Esophagus mucosa (tissue), 1 donor: ENCODE measurements around the gene MIB1. TPM values are rescaled to one million over a fixed set of nuclear protein-coding genes. Genes with fewer than 3 reads are reported as not detected.
"Not testable (repeated sequence)": the region's sequence is repeated elsewhere in the genome, so short reads cannot be mapped to it uniquely, and the experiment has no call there.

Experiments used
- ATAC-seq: fragments of 200-7000 bp; cut with Tn5 transposase; one replicate; pipeline ENCODE4 v1.9.1; 2020
- total RNA-seq: library from RNA; stranded (reverse); gene quantifications from one replicate; pipeline ENCODE4 v1.2.4, GENCODE V29; 2023
- donor health status: DM: yes; HTN: yes; CAD: no.

Gene MIB1
- total RNA-seq, result 23.8 TPM

DNA sequence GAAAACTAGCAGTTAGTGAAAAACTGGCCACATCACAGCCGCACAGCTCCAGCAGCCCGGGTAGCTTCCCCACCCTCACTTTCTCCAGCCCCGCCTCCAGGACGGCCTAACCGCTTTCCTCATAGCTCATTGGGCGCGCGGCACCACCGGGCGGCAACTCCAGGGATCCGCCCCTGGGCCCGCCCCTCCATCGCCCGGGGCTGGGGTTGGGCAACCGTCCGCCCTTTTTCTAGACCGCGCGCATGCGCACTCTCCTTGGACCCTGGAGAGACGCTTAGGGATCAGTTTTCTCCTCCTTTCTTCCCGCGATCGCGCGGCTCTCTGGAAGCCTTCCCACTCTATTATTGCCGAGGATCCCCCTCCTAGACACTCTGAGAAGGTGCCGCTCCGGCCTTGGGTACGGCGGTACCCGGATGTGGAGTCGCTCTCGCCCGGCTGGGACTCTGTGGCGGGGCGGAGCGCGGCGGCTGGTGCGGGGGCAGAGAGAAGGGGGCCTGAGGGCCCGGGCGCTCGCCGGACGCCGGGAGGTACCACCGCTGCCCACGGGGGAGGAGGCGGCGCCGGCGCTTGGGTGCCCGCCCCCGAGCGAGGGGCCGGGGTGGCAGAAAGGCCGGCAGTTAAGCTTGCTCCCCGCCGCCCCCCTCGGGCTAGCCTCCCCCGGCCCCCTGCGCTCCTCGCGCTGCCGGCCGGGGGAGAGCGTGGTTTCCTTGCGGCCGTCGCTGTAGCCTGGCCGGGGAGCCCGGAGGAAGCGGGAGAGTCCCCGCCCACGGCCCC lies at the start of gene MIB1:
TSS of gene MIB1 (plus strand) at position 255 of the 774 bp plus-strand sequence. CDS start 792 bp downstream, outside the sequence.
- ATAC-seq, result peak; percentile 100

DNA sequence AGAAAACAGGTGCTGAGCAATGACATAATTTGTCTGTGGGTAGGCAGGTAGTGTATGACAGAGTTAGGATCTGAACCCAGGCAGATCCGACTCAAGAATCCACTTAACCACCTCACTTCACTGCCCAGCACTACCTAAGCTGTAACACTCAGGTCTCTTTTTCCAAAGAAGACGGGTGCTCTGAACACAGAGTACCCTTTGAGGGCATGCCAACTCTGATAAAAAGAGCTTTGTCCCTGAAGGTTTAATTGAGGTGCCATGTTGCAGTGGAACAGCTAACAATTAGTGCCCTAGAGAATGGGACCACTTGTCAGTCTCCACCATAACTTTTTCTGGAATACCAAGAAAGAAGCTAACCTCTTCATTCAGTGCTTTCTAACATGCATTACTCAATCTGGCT lies 47.3 kb upstream of the MIB1 start:
- no peak for ATAC-seq

DNA sequence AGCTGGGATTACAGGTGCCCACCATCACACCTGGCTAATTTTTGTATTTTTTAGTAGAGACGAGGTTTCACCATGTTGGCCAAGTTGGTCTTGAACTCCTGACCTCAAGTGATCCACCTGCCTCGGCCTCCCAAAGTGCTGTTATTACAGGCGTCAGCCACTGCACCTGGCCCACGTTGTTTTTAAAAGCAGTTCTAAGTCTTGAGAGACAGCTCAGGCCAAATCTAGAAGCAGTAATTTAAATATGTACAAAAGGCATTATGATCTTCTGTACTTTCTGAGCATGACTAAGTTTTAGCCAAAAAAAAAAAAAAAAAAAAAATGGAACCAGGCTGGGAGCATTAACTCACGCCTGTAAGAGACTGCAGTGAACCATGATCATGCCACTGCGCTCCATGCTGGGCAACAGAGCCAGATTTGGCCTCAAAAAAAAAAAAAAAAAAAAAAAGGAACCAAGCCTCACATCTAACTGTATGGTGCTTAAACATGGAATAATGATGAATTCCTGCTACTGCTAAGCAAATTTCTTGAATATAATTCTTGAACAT lies 40.0 kb upstream of the MIB1 start:
- ATAC-seq, result no peak

DNA sequence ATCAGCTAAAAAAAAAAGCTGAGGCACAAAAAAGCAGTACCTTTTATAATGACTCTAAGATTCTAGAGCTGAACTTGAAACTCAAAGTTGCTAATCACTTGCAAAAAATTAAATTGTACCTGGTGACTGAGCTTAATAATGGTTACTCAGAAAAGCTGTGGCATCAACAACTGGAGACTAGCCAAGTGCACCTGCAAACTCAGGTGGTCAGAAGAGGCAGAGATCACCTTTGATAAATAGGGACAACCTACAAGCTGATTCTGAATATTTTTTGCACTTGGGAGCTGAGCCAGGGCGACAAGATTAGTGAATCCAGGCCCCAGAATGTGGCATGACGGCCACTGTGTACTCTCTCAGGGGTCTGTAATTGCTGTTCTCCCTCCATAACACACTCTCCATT lies 39.0 kb upstream of the MIB1 start:
- ATAC-seq, result no peak

DNA sequence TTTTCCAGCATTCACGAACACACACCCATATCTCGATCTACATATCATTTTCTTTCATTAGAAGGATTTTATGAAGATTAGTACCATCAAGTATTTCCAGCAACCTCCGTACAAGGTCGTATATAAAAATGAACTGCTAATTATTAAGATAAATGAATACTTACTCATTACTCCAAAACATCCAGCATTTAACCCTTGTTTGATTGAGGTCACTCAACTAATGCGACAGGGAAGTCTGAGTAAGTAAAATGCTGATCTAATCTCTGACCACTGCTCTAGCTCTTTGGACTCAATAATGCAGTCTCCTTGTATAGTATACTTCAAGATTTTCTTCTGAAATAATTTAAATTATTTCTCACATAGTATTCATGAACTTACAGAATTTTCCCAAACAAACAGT lies 38.0 kb upstream of the MIB1 start:
- no peak for ATAC-seq

DNA sequence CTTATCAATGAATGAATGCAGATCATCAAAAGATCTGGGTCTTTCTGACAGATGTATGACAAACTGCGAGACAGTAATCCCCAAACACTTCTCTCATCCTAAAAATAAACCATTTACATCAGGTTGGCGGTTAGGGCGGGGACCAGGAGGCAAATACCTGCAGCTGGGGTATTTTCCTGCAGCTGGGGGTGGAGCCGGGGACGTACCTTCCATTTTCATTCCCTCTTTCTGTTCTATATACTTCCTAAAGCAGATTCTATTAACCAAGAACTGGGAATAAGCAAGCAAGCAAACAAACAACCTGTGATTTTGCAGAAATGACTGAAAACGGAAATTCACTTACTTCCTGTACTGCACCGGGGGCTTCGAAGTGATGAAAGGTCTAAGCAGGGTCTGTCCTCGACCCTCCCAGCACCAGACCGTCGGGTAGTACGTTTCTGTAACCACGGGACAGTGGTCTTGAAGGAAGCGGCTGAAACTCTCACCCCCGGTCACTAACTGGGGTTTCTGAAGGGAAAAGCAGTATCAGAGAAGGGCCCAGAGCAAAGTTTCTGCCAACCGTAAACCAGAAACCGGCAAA lies 37.3 kb upstream of the MIB1 start:
- ATAC-seq, result no peak

DNA sequence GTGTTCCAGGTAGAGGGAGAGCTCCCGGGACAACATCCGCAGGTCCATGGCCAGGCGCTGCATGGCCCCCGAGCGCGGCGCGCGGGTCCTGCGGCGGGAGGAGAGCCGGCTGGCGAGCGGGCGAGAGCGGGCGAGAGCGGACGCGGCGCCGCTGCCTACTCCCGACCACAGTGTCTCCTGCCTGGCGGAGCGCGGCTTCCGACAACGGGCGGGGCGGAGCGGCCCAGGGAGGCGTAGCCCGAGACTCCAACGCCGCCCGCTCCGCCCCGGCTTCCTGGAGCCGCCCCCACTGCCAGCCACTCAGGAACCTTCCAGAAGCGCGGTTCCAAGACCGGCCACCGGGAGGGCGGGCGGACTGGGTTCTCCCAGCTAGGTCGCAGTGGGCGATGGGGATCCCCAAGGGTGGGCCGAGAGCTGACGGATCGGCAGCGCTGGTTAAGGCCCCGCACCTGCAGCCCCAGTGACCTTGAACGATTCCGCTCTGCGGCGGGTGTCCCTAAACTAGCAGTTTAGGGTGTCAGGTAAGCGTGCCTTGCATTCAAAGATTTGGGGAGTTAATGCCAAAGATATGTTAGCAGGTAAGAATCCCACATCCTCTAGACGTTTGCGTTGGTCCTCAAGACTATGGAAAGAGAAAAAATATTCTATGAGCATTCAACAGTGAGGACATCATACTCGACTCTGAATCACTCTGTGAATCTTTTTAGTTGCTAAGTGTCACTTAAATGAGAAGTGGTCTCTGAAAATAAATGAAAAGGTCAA lies 35.8 kb upstream of the MIB1 start, which contains the start of gene ABHD3:
TSS of gene ABHD3 (minus strand) at position 172 of the 762 bp plus-strand sequence. CDS start at position 63, 109 bp downstream.
- ATAC-seq, result peak; percentile 99

DNA sequence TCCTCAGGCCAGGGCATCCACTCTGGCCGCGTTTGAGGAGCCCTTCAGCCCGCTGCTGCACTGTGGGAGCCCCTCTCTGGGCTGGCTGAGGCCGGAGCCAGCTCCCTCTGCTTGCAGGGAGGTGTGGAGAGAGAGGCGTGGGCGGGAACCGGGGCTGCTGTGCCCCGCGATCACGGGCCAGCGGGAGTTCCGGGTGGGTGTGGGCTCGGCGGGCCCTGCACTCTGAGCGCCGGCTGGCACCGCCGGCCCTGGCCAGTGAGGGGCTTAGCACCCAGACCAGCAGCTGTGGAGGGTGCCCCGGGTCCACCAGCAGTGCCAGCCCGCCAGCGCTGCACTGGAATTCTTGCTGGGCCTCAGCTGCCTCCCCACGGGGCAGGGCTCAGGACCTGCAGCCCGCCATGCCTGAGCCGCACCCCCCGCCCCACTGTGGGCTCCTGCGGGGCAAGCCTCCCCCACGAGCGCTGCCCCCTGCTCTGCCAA lies 34.2 kb upstream of the MIB1 start:
- no peak for ATAC-seq

DNA sequence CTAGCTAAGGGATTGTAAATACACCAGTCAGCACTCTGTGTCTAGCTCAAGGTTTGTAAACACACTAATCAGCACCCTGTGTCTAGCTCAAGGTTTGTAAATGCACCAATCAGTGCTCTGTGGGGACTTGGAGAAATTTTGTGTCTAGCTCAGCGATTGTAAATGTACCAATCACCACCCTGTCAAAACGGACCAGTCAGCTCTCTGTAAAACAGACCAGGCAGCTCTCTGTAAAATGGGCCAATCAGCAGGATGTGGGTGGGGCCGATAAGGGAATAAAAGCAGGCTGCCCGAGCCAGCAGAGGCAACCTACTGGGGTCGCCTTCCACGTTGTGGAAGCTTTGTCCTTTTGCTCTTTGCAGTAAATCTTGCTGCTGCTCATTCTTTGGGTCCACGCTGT lies 33.5 kb upstream of the MIB1 start:
- ATAC-seq, result not testable (repeated sequence)

DNA sequence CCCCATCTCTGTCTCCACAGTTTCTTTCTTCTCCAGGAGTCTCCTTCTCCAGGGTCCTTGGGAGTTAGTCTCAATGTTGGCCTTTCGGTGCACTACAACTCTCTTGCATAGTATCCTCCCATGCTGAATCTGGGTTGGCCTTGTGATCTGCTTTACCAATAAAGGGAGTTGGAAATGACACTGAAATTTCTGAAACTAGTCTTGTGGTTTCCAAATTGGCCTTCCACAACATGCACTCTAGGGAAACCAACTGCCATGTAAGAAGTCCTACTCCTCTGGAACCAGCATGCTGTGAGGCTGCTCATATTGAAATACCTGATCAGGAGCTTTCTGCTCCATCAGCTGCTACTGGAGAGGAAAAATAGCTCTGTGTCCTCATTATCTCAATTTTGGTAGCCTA lies 26.1 kb upstream of the MIB1 start:
- no peak for ATAC-seq

DNA sequence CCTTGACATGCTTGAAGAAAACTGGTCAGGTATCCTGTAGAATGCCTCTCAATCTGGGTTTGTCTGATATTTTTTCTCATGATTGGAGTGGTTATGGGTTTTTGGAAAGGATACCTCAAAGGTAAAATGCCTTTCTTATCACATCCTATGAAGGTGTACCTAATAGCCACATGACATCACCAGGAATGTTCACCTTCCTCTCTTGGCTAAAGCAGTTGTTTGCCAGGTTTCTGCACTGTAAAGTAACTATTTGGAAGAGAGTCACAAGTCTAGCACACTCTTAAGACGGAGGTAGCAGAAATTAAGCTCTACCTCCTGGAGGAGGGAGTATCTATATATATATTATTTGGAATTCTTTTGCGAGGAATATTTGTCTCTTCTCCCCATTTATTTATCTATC lies 17.9 kb upstream of the MIB1 start:
- ATAC-seq, result no peak

DNA sequence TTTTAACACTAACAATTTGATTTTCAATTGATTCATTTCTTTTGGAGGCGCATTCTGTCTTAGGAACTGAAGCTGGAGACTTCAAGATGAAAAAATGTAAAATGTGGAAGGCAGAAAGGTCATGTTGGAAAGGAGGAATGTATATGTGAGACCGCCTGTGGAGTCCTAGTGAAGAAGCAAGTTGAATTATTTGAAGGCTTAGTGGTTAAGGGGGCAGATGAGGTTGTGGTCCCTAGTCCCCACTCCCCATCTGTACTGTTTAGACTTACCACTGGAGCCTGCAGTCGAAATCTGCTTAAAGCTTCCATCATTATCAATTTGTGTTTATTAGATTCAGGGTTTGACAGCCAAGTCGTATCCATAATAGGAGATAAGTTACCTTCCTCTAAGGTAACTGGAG lies 15.4 kb upstream of the MIB1 start:
- ATAC-seq, result no peak

DNA sequence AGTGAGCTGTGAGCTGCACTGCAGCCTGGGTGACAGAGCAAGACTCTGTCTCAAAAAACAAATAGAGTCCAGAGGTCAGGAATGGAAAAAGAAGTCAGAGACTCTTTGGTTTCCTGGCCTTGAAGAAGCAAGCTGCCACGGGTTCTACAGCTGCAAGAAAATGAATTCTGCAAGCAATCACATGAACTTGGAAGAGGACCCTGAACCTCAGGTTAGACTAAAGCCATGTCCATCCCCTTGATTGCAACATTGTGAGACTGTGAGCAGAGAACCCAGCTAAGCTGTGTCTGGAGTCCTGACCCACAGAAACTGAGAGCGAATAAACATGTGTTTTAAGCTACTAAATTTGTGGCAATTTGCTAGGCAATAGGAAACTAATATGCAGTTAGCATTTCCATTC lies 12.9 kb upstream of the MIB1 start:
- no peak for ATAC-seq

DNA sequence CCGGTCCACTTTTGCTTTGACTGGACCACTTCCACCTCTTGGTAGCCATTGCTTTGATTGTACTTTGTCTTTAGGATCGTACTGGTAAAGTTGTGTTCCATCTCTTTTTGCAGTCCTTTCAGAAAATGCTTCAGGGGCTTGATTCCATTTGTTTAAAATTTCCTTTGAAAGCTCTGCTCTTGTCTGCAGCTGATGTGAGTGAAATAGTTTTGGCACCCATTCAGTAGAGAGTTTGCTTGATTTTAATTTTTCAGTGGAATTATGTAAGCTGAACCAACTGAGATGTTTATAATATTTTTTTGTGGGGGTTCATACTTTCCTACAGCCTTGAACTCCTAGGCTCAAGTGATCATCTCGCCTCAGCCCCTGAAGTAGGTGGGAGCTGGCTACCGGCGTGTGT lies 7.6 kb upstream of the MIB1 start:
- ATAC-seq, result no peak

DNA sequence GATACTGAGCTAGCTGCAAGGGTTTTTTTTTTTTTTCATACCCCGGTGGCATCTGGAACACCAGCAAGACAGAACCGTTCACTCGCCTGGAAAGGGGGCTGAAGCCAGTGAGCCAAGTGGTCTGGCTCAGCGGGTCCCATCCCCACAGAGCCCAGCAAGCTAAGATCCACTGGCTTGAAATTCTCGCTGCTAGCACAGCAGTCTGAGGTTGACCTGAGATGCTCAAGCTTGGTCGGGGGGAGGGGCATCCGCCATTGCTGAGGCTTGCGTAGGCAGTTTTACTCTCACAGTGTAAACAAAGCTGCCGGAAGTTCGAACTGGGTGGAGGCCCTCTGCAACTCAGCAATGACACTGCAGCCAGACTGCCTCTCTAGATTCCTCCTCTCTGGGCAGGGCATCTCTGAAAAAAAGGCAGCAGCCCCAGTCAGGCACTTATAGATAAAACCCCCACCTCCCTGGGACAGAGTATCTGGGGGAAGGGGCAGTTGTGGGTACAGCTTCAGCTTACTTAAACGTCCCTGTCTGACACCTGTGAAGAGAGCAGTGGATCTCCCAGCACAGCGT lies 5.1 kb upstream of the MIB1 start:
- ATAC-seq, result peak; percentile 55

DNA sequence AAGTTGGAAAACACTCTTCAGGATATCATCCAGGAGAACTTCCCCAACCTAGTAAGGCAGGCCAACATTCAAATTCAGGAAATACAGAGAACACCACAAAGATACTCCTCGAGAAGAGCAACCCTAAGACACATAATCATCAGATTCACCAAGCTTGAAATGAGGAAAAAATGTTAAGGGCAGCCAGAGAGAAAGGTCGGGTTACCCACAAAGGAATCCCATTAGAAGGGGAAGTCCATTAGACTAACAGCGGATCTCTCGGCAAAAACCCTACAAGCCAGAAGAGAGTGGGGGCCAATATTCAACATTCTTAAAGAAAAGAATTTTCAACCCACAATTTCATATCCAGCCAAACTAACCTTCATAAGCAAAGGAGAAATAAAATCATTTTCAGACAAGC lies 3.7 kb upstream of the MIB1 start:
- ATAC-seq, result not testable (repeated sequence)

DNA sequence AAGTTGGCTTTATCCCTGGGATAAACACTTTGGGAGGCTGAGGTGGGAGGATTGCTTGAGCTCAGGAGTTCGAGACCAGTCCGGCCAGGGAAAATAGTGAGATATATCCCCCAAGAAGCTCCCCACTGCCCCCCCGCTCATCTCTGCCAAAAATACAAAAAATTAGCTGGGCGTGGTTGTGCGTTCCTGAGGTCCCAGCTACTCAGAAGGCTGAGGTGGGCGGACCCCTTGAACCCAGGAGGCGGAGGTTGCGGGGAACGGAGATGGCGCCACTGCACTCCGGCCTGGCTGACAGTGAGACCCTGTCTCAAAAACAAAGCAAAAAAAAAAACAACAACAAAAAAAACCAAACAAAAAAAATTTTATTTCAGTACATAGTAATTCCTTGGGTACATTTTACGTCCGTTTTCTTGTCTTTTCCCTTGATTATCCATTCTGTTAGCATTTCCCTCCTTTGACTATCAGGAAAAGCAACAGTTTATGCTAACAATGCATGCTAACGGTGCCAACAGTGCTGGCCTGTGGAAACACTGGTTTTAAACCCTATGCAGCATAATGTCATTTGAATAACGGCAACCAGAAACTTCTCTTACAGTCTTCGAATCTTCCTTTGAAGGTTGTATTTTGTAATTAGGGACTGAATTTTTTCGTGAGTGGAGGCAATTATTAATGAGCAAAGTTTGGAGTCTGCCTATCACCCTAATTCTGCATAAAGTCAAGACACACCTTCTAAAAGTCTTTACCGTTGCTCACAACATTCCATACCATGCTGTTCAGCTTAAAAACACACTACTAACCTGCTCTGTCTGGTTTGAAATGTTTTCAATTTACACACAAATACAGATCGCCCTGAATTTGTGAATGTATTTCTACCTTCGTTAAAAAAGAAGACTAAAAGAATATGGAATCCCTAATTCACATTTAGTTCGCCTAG lies 721 bp upstream of the MIB1 start:
- ATAC-seq, result peak; percentile 45

DNA sequence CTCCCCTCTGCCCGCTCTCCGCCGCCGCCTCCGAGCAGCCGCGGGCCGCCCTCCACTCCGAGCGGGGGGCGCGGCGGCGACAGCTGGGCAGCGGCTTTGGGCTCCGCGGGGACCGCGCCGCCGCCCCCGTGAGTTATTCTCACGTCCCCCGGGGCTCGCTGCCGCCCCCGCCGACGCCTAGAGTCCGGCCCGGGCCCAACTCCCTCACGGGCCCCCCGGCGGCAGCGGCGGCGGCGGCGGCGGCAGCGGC lies 645 bp downstream of the MIB1 start:
- no peak for ATAC-seq

DNA sequence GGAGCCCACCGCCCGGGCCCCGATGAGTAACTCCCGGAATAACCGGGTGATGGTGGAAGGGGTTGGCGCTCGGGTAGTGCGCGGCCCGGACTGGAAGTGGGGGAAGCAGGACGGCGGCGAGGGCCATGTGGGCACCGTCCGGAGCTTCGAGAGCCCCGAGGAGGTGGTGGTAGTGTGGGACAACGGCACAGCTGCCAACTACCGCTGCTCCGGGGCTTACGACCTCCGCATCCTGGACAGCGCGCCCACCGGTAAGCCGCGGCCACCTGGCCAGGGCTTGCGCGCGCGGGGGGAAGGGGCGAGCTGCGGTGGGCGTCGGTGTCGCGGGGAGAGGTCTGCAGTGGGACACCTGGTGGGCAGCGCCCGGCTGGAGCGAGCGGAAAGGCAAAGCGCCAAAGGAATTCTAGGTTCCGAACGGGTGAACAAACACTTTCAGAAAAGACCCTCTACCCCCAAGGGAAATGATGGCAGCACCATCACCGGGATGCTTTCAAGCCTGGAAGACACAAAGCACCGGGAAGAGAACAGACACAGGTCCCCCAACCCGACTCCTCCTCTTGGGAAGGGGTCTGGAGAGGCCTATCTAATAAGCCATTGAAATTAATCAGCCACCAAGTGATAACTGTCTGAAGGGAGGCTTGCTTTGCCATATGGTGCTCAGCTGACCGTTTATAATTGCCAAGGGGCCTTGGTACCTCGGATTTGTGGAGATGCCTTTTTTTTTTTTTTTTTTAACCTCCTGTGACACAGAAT lies 1.1 kb downstream of the MIB1 start:
- peak; percentile 25 for ATAC-seq

DNA sequence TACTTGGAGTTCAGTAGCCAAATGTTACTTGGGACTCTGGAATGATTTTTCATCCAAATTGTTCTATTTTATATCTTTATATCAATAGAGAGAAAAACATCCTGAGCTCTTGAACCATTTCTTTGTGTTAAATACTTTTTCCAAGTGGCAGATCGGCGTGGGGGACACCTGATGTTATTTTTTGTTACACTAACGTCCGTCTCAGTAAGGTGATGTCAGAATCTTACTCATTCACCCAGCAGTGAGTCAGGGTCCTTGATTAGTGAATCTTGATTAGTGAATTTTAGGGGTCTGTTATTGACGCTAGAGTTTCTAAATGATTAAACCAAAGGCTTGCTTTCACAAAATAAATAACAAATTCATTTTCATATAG lies 1.7 kb downstream of the MIB1 start:
- no peak for ATAC-seq

DNA sequence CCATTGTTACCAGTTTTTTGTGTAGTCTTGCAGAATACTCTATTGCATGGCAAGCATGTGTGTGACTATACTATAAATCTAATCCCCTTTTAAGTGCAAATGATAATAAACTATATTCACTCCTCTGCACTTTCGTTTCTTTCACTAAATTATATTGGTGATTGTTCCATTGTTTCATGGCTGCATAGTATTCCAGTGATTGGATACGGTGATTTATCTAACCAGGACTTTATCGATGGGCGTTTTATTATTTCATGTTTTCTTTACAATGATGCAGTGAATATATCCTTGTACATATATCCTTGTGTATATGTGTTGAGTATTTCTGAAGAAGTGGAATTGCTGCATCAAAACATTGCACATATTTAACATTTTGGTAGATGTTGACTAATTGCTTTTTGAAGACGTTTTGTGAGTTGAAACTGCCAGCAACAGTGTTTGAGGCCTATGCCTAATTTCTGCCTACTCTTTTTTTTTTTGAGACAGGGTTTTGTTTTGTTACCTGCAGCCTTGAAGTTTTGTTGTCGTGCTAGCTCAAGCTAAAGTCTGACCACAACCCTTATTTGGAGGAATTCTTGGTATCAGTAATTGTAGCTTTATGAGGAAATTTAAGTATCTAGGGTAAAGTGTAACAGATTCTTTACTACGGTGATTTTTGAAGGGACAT lies 2.7 kb downstream of the MIB1 start:
- no peak for ATAC-seq
